Thyroid gland (tissue), 4 donors: Measurements from ENCODE around the gene FXYD7. TPM values are rescaled to one million over a fixed set of nuclear protein-coding genes. Genes with fewer than 3 reads are reported as not detected.
A peak's percentile ranks its signal among the peaks of the same experiment; 100 is the strongest.

ENCODE experiments used
- DNase-seq, 2 donors: peaks; one replicate each; pipeline ENCODE4 v3.0.0-alpha.2; 2019
- H3K27ac ChIP-seq, 3 donors: fragments of 200-600 bp; sonication (generic); 1 replicate in 2 of 3; 2 replicates in 1 of 3; pipeline ENCODE4 v1.5.1; 2016 to 2019; ENCODE audit warnings: mild to moderate bottlenecking in 1 of 3, moderate library complexity in 1 of 3
- H3K27me3 ChIP-seq: fragments of 200-600 bp; sonication (generic); one replicate; pipeline ENCODE4 v1.5.1; 2019
- H3K36me3 ChIP-seq, 2 donors: fragments of 200-600 bp; sonication (generic); one replicate each; pipeline ENCODE4 v1.5.1; 2016 to 2019
- H3K4me1 ChIP-seq, 2 donors: fragments of 200-600 bp; sonication (generic); one replicate each; pipeline ENCODE4 v1.5.1; 2017 to 2019
- H3K4me3 ChIP-seq, 3 donors: fragments of 200-600 bp; sonication (generic); replicated peaks in 1 of 3; 1 replicate in 2 of 3; 2 replicates in 1 of 3; pipeline ENCODE4 v1.5.1; 2016; ENCODE audit warnings: mild to moderate bottlenecking in 1 of 3
- H3K9me3 ChIP-seq: fragments of 200-600 bp; sonication (generic); one replicate; pipeline ENCODE4 v1.5.1; 2017
- POLR2A ChIP-seq, 2 donors: fragments of 450-650 bp; IDR thresholded peaks; one replicate each; pipeline ENCODE4 v1.6.1; 2017; ENCODE audit warnings: antibody characterized with exemption in 2 of 2, mild to moderate bottlenecking in 2 of 2, moderate library complexity in 1 of 2
- WGBS, 2 donors: methylation state at CpG; one replicate each; pipeline ENCODE4 v1.1.5; 2017; 5-methylcytosine and 5-hydroxymethylcytosine counted together
- intact Hi-C: fragments of 100-400 bp; cut with DNase I; formaldehyde crosslinking; loops from one replicate; pipeline ENCODE4 v1.15.1; 2023
- total RNA-seq, 4 donors: library from RNA; depleted of rRNA; stranded (reverse); fragments of >200 nt; gene quantifications; one replicate each; pipeline ENCODE4 v1.2.3, GENCODE V29; 2016
- TF ChIP-seq, protein P1 (sequence below), 6 experiments: fragments of 200-600 bp in 3 of 6; fragments of 450-650 bp in 3 of 6; sonication (generic) in 3 of 6; IDR thresholded peaks; one replicate each; pipeline ENCODE4 v1.5.1; 2016 to 2019; ENCODE audit warnings: antibody characterized with exemption in 6 of 6, mild to moderate bottlenecking in 2 of 6, inconsistent platforms in 1 of 6, moderate library complexity in 1 of 6

FXYD7 gene
- total RNA-seq, 4 donors from 2014 or later = 1.6 TPM; not detected in 3

DNA sequence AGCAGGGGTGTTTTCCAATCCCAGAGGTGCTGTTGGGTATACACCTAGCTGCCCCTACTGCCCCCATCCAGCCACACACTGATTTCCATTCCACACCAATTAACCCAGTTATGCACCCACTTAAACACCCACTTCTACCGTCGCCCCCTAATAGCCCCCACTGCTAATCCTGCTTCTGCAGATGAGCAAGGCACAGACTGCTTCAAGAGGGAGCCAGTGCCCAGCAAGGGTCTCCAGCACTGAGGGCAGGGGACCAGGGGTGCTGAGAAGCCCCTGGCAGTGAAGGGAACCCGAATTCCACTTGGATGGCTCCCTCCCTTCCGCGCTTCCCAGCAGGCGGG is 1.2 kb downstream of the FXYD7 start:
- Histone ChIP-seq H3K4me1 (peaks cover 4 to 17% of the 10 kb centered on the region in 2 donors), H3K4me3 (no peak overlapping the region), H3K27me3 (no peaks in the 10 kb centered on the region), H3K27ac (no peak overlapping the region), H3K9me3 (no peaks in the 10 kb centered on the region), H3K36me3 (no peaks in the 10 kb centered on the region)
- TF ChIP-seq, protein P1, sequence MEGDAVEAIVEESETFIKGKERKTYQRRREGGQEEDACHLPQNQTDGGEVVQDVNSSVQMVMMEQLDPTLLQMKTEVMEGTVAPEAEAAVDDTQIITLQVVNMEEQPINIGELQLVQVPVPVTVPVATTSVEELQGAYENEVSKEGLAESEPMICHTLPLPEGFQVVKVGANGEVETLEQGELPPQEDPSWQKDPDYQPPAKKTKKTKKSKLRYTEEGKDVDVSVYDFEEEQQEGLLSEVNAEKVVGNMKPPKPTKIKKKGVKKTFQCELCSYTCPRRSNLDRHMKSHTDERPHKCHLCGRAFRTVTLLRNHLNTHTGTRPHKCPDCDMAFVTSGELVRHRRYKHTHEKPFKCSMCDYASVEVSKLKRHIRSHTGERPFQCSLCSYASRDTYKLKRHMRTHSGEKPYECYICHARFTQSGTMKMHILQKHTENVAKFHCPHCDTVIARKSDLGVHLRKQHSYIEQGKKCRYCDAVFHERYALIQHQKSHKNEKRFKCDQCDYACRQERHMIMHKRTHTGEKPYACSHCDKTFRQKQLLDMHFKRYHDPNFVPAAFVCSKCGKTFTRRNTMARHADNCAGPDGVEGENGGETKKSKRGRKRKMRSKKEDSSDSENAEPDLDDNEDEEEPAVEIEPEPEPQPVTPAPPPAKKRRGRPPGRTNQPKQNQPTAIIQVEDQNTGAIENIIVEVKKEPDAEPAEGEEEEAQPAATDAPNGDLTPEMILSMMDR (IDR thresholded peaks at IDR 0.05) = no peak
- TF ChIP-seq POLR2A (IDR thresholded peaks at IDR 0.05) = no peak
- DNase-seq = no peak
- intact Hi-C loops = no loop called here
- 14 to 29% methylated on average over 2 to 3 of the region's 6 CpGs for WGBS, 2 donors

DNA sequence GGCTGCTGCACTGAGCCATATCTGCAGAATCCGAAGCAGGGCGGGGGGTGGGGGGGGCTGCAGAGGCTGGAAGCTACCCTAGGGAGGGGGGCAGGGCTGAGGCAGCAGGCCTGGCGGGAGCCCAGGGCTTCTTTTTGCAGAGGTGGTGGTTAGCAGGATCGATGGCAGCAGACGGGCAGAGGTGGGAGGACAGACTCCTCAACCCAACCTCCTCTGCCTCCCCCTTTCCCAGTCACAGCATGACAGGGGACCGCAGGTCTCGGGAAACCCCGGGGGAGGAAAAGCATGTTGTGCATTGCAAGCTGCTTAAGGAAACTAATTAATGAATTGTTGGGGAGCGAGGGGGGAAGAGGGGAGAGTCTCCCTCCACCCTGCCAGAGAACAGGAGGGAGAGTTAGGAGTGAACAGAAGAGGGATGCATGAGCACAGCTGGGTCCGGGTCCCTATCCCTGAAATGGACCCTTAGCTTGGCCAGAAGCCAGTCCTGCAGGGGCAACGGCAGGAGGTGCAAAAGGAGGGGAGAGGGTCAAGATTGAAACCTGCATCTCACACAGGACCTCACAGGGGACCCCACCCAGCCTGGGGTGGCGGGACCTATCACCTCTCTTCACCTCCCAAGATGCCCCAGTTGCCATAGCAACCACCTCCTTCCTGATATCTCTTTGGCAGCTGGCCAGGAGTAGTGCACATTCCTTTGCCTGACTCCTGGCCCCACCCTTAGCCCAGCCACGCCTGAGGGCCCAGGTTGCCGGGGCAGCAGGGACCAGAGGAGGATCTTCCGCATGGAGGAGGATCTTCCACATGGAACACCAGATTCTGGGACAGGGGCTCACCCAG is 1.8 kb downstream of the FXYD7 start:
- TF ChIP-seq, protein P1 (IDR thresholded peaks at IDR 0.05) = no peak
- no peak for TF ChIP-seq POLR2A (IDR thresholded peaks at IDR 0.05)
- no peak overlapping the region for H3K27ac ChIP-seq
- peak in 1 of 2 donors; percentile 34 for DNase-seq
- H3K36me3 ChIP-seq = no peaks in the 10 kb centered on the region
- no peak overlapping the region for H3K4me3 ChIP-seq
- H3K4me1 ChIP-seq = peaks cover 4 to 17% of the 10 kb centered on the region in 2 donors
- no peaks in the 10 kb centered on the region for H3K9me3 ChIP-seq
- H3K27me3 ChIP-seq = no peaks in the 10 kb centered on the region
- WGBS, 2 donors = 9 to 18% methylated on average over 11 to 14 of the region's 15 CpGs
- intact Hi-C loops = no loop called here

DNA sequence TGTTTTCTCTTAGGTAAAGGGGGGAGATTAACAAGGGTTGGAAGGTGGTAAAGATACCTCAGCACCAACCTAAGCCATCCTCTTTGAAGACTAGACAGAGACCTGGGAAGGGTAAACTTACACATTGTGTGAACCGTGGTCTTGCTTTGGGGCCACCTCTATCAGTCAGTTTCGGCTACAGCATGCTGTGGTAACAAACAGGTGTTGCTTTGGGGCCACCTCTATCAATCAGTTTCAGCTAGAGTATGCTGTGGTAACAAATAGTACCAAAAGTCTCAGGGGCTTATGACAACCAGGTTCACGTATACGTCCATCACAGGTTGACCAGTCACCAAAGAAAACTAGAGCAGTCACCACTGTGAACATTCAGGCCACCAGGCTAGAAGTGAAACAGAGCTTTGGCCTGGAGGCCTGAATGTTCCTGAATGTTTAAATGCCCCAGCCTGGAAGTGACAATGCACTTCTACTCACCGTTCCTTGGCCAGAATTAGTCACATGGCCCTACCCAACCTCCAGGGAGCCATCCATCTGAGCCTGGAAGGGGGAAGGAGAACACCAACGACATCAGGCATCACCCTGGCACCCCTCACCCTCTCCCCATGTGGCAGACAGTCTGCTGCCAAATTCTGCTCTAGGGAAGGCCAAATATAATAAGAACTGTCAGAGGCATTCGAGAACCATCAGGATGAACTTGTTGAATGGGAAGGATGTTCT is 3.8 kb downstream of the FXYD7 start:
- Histone ChIP-seq H3K4me1 (peaks cover 0 to 11% of the 10 kb centered on the region in 2 donors), H3K27ac (no peak overlapping the region), H3K27me3 (no peaks in the 10 kb centered on the region), H3K4me3 (no peak overlapping the region), H3K9me3 (no peaks in the 10 kb centered on the region), H3K36me3 (no peaks in the 10 kb centered on the region)
- 78 to 83% methylated on average over 7 of the region's 7 CpGs for WGBS, 2 donors
- intact Hi-C loops = no loop called here
- TF ChIP-seq, protein P1 (IDR thresholded peaks at IDR 0.05) = no peak
- TF ChIP-seq POLR2A (IDR thresholded peaks at IDR 0.05) = no peak
- DNase-seq = no peak

DNA sequence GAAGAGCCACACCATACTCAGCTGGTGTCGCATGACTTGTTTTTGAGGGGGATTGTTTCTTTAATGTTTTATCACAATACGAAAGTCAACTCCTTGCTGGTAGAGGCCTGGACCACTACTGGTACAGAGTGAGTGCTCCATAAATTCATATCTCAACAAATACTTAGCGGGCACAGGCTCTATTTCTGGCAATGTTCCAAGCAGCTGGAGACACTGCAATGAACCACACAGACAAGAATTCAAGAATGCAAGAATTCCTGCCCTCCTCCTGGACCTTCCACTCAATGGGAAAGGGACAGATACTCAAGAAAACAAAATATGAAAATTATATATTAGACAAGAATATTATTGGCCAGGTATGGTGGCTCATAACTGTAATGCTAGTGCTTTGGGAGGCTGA is 6.4 kb downstream of the FXYD7 start:
- Histone ChIP-seq H3K36me3 (no peaks in the 10 kb centered on the region), H3K27me3 (no peaks in the 10 kb centered on the region), H3K4me3 (no peak overlapping the region), H3K9me3 (no peaks in the 10 kb centered on the region), H3K4me1 (peaks cover 5 to 11% of the 10 kb centered on the region in 2 donors), H3K27ac (no peak overlapping the region)
- DNase-seq = no peak
- no peak for TF ChIP-seq POLR2A (IDR thresholded peaks at IDR 0.05)
- TF ChIP-seq, protein P1 (IDR thresholded peaks at IDR 0.05) = no peak
- intact Hi-C loops = no loop called here
- 76 to 77% methylated on average over 3 of the region's 3 CpGs for WGBS, 2 donors

DNA sequence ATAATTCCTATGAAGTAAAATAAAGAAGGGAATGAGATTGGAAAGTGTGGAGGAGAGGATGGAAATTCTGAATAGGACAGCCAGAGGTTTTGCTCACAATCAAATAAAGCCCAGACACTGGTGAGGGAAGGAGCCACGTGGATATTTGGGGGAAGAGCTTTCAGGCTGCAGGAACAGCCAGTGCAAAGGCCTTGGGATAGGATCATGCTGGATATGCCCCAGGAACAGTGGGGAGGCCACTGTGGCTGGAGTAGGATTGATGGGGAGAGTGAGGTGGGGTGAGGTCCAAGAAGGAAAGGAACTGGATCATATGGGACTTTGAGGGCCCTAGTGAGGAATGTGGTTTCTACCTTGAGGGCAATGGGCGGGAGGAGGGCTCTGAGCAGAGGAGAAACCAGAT is 7.4 kb downstream of the FXYD7 start:
- 66 to 75% methylated on average over 2 of the region's 2 CpGs for WGBS, 2 donors
- H3K4me1 ChIP-seq = peaks cover 5 to 16% of the 10 kb centered on the region in 2 donors
- no peaks in the 10 kb centered on the region for H3K36me3 ChIP-seq
- no peak overlapping the region for H3K4me3 ChIP-seq
- no peaks in the 10 kb centered on the region for H3K27me3 ChIP-seq
- TF ChIP-seq, protein P1 (IDR thresholded peaks at IDR 0.05) = no peak
- no peaks in the 10 kb centered on the region for H3K9me3 ChIP-seq
- intact Hi-C loops = no loop called here
- no peak for DNase-seq
- no peak overlapping the region for H3K27ac ChIP-seq
